GM20000 (cell line): Measurements from ENCODE around the gene ABHD8.

ENCODE experiments used
- DNase-seq: peaks from one replicate; pipeline ENCODE4 v3.0.0; 2012; ENCODE audit warnings: low spot score
- TF ChIP-seq, protein P1 (sequence below): IDR thresholded peaks from 2 replicates; pipeline ENCODE4 v1.5.1; 2012; ENCODE audit warnings: mild to moderate bottlenecking, control low read depth; ENCODE audit errors: extremely low read depth, missing control alignments

ABHD8 gene

DNA sequence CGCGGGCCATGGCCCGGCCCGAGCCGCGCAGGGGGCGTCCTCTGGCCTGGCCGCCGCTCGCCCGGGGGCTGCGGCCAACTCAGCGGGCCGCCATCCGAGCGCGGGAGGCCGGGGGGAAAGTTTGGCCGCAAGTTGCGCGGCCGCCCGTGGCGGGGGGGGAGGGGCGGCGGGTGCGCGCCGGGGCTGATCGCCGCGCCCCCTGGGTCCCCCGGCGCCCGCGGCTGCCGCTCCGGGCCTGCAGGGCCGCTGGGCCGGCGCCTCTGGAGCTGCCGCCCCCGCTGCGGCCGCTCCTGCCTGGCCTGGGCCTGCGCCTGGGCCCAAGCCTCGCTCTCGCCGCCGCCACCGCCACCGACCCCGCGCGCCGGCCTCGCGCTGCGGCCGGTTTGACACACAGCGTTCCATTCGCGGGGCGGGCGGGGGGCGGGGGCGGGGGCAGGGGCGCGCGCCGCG, 57.7 kb downstream of the ABHD8 start, which contains the start of gene NR2F6:
NR2F6 (minus strand) TSS at position 385 of the 450 bp plus-strand sequence. CDS start 699 bp downstream, outside the sequence.
- TF ChIP-seq, protein P1, sequence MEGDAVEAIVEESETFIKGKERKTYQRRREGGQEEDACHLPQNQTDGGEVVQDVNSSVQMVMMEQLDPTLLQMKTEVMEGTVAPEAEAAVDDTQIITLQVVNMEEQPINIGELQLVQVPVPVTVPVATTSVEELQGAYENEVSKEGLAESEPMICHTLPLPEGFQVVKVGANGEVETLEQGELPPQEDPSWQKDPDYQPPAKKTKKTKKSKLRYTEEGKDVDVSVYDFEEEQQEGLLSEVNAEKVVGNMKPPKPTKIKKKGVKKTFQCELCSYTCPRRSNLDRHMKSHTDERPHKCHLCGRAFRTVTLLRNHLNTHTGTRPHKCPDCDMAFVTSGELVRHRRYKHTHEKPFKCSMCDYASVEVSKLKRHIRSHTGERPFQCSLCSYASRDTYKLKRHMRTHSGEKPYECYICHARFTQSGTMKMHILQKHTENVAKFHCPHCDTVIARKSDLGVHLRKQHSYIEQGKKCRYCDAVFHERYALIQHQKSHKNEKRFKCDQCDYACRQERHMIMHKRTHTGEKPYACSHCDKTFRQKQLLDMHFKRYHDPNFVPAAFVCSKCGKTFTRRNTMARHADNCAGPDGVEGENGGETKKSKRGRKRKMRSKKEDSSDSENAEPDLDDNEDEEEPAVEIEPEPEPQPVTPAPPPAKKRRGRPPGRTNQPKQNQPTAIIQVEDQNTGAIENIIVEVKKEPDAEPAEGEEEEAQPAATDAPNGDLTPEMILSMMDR, result no peak
- no peak for DNase-seq

DNA sequence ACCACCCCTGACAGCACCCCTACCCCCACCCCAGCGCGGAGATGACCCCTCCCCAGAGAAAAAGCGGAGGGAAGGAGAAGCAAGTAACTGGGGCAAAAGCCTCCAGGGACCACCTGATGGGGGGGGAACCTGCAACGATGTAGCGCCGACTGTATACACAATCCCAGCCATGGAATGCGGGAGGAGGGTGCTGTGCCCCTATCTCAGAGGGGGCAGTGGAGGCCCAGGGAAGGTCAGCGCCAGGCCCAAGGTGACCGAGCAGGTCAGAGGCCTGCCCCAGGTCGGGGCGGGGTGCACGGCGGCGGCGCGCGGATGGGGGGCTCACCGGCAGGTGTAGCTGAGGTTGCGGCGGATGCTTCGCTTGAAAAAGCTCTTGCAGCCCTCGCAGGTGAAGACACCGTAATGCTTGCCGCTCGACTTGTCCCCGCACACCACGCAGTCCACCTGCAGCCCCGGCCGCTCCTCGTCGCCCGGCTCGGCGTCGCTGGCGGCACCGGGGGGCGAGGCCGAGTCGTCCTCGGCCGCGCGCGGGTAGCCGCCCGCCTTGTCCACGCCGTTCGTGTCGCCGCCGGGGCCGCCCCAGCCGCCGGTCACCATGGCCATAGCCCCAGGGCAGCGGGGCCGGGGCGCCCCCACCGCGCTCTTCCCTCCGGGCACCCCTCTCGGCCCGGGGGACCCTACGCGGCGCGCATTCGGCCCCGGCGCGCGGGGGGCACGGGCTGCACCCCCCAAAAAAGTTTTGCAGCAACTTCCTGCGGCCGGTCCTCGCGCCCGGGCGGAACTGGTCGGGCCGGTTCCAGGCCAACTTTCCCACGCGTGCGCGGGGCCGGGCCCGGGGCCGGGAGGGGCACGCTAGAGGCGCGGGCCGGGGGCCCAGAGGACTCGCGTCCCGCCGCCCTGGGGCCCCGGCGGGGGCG, 58.3 kb downstream of the ABHD8 start:
- no peak for DNase-seq
- TF ChIP-seq, protein P1, result no peak

DNA sequence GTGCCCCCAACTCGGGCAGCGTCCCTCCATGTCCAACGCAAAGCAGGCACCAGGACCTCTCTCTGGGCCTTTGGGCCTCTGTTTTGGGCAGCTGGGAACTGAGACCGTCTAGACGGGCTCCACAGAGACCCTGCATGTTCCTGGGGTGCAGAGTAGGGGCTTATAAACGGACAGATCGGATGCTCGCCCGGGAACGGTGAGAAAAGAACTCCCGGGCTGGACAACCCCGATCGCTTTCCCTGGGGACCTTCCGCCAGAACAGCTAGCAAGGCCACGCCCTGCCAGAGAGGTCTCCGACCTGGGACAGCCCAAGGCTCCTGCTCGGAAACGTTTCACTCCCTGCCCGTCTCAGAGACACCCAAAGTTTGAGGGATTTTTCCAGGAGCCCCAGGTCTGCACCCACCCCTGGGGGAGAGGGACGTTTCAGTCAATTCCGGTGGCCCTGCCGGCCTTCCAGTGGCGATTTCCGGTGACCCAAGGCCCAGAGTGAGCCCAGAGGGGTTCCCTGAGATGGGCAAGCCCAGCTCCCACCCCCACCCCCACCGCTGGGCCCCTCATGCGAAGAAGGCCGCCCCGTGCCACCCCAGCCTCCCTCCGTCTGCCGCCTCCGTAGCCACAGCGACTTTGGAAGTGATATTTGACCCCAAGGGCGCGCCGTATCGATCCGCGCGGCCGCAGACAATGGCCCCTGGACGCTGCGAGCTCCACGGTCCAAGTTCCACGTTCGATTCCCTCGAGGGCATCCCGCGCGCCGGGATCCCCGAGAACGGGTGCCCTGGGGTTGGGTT, 59.2 kb downstream of the ABHD8 start:
- no peak for DNase-seq
- TF ChIP-seq, protein P1, result no peak

DNA sequence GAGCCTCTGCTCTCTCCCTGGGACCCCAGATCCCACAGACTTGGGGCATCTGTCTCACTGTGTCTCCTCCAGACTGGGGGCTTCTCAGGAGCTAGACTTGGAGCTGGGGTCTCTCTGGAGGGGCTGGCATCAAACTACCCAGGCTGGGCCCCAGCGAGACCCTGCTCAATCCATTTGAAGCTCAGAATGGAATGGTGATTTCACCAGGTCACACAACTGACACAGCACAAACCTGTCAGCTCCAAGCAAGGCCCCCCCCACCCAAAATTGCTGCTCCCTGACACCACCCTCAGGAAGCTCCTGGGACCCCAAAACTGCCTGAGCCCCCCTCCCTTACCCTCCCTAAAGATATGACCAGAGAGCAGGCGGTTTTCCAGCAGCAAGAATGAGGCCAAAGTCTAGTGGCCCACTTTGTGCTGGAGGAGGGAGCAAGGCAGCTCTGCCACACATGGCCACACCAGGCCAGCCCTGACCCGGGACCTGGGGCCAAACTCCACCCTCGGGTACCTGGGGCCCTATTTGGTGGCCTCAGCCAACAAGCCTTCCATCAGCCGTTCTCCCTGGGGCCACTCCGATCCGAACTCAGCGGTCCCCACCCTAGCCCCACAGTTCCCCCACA, 59.9 kb downstream of the ABHD8 start:
- TF ChIP-seq, protein P1, result no peak
- no peak for DNase-seq

- DNase-seq, result no peak
- TF ChIP-seq, protein P1, result no peak
Measured at GRCh38 chr19:17242431-17243208, 60.6 kb downstream of the ABHD8 start.
